ENCODE measurements around the gene CPLX1. TPM values are rescaled to one million over a fixed set of nuclear protein-coding genes. Genes with fewer than 3 reads are reported as not detected.
"Not testable (repeated sequence)": the region's sequence is repeated elsewhere in the genome, so short reads cannot be mapped to it uniquely, and the experiment has no call there.

The CPLX1 gene
- total and polyA plus RNA-seq, 12 donors = 1.5 to 10.8 (median 2.3) TPM

DNA sequence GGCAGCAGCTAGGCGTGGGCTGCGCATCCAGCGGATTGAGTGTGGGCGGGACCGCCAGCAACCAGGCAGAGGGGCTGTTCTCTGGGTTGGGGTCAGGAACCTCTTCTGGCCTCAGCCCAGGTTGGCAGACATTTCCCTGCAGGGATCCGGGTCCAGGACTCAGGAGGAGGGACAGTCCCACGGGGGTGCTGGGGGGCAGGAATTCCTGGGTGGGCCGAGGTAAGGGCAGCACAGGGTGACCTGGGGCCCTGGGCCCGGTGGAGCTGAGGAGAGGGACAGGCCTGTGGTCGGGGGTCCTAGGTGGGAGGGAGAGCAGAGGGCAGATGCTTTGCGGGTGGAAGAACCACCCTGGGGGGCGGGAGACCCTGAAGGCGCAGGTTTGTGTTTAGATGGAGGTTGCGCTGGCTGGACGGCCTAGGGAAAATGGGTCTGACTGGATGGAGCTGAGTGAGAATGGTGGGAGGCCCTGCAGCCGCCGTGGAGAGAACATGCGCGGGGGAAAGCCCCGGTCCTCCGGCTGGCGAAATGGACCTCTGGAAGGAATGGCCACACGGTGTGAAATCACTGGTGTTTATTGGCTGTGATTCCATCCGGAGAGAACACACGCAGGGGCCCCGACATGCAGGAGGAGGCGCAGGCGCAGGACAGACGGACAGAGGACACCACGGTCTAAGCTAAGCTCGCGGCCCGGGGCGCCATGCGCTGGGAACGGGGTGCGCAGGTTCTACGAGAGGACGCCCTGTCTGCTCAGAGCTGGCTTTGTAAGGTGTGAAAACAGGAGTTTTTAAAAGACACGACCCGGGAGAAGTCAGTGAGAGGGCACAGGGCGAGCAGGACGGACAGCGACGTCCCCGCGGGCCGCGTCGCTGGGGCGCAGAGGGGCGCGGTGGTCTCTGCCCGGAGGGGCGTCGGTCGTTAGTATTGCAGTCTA, 41.3 kb downstream of the CPLX1 start:
- Histone ChIP-seq H3K27ac (no peak overlapping the region), H3K27me3 (peaks cover 4 to 51% (median 38%) of the 10 kb centered on the region in 7 donors), H3K9me3 (no peaks in the 10 kb centered on the region), H3K4me3 (no peak overlapping the region), H3K36me3 (peaks cover 0 to 9% (median 2%) of the 10 kb centered on the region in 9 donors), H3K4me1 (peaks cover 14 to 65% (median 48%) of the 10 kb centered on the region in 9 donors)
- ATAC-seq = no peak
- 54 to 67% methylated on average over 57 of the region's 57 CpGs for WGBS, 2 donors
- intact Hi-C loops (cut with DNase I) = loop anchor here in 2 of 10 donors (5.0 to 10.0 kb wide), 2 partner anchors 148 to 150 kb away; partner anchors contain the start of genes GAK (in 2 of the 2) and TMEM175 (in 2 of the 2)
- TF ChIP-seq, protein P1, sequence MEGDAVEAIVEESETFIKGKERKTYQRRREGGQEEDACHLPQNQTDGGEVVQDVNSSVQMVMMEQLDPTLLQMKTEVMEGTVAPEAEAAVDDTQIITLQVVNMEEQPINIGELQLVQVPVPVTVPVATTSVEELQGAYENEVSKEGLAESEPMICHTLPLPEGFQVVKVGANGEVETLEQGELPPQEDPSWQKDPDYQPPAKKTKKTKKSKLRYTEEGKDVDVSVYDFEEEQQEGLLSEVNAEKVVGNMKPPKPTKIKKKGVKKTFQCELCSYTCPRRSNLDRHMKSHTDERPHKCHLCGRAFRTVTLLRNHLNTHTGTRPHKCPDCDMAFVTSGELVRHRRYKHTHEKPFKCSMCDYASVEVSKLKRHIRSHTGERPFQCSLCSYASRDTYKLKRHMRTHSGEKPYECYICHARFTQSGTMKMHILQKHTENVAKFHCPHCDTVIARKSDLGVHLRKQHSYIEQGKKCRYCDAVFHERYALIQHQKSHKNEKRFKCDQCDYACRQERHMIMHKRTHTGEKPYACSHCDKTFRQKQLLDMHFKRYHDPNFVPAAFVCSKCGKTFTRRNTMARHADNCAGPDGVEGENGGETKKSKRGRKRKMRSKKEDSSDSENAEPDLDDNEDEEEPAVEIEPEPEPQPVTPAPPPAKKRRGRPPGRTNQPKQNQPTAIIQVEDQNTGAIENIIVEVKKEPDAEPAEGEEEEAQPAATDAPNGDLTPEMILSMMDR (IDR thresholded peaks at IDR 0.05) = no peak
- DNase-seq = no peak

GRCh38 chr4:781493-782216, 44.3 kb downstream of the CPLX1 start:
- H3K27ac ChIP-seq = peak overlapping the region; percentile 76 to 98 (median 96)
- WGBS, 2 donors = 1% methylated on average over 57 of the region's 57 CpGs
- H3K4me1 ChIP-seq = peaks cover 14 to 70% (median 52%) of the 10 kb centered on the region in 9 donors
- ATAC-seq = peak; percentile 96 to 99 (median 98)
- peak; percentile 99 for DNase-seq
- peaks cover 0 to 37% (median 12%) of the 10 kb centered on the region in 9 donors for H3K36me3 ChIP-seq
- intact Hi-C loops (cut with DNase I) = loop anchor here in 2 of 10 donors (5.0 to 10.0 kb wide), 2 partner anchors 151 to 153 kb away; partner anchors contain the start of genes GAK (in 2 of the 2) and TMEM175 (in 2 of the 2)
- H3K27me3 ChIP-seq = peaks cover 4 to 25% (median 23%) of the 10 kb centered on the region in 7 donors
- H3K4me3 ChIP-seq = peak overlapping the region; percentile 90 to 100 (median 96)
- TF ChIP-seq, protein P1 (IDR thresholded peaks at IDR 0.05) = no peak
- H3K9me3 ChIP-seq = no peaks in the 10 kb centered on the region

- TF ChIP-seq, protein P1 (IDR thresholded peaks at IDR 0.05) = no peak
- ATAC-seq (peak in 3 of 8 donors; percentile 0 to 3 (median 1)), DNase-seq (no peak)
- 2% methylated on average over 38 of the region's 38 CpGs for WGBS, 2 donors
- H3K4me1 ChIP-seq = peaks cover 9 to 66% (median 50%) of the 10 kb centered on the region in 9 donors
- peak overlapping the region; percentile 71 to 98 (median 94) for H3K27ac ChIP-seq
- peaks cover 0 to 44% (median 18%) of the 10 kb centered on the region in 9 donors for H3K36me3 ChIP-seq
- no peaks in the 10 kb centered on the region for H3K9me3 ChIP-seq
- intact Hi-C loops (cut with DNase I) = loop anchor here in 2 of 10 donors (5.0 to 10.0 kb wide), 2 partner anchors 151 to 154 kb away; partner anchors contain the start of genes GAK (in 2 of the 2) and TMEM175 (in 2 of the 2)
- peaks cover under 1 to 18% (median 15%) of the 10 kb centered on the region in 7 donors for H3K27me3 ChIP-seq
- peak overlapping the region; percentile 90 to 100 (median 96) for H3K4me3 ChIP-seq
Observed at GRCh38 chr4:780716-781492, 45.0 kb downstream of the CPLX1 start.

DNA sequence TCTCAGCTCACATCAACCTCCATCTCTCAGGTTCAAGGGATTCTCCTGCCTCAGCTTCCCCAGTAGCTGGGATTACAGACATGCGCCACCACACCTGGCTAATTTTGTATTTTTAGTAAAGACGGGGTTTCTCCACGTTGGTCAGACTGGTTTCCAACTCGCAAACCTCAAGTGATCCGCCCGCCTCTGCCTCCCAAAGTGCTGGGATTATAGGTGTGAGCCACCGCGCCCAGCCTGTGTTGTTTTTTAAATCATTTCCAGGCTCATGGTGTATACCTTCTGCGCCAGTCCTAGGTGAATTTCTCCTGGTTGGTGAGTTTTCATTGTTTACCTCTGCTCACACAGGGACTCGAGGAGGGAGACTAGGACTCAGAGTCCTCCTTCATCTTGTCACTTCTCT, 45.7 kb downstream of the CPLX1 start:
- intact Hi-C loops (cut with DNase I) = loop anchor here in 2 of 10 donors (5.0 to 10.0 kb wide), 2 partner anchors 152 to 155 kb away; partner anchors contain the start of genes GAK (in 2 of the 2) and TMEM175 (in 2 of the 2)
- not testable (repeated sequence) for H3K9me3 ChIP-seq, DNase-seq, ATAC-seq
- H3K36me3 ChIP-seq = peaks cover 0 to 51% (median 23%) of the 10 kb centered on the region in 9 donors
- WGBS, 2 donors = 83 to 85% methylated on average over 10 of the region's 10 CpGs
- peak overlapping the region in 9 of 10 donors; percentile 90 to 100 (median 95) for H3K4me3 ChIP-seq
- peaks cover 5 to 64% (median 50%) of the 10 kb centered on the region in 9 donors for H3K4me1 ChIP-seq
- H3K27me3 ChIP-seq = peaks cover 0 to 11% (median 9%) of the 10 kb centered on the region in 7 donors
- H3K27ac ChIP-seq = peak overlapping the region in 4 of 10 donors; percentile 95 to 98 (median 96)

Measured in heart right ventricle (tissue), 16 donors.